GM12891 (cell line): Measurements from ENCODE around the gene PTPN5.

Experiments
- PAX5 ChIP-seq: IDR thresholded peaks from 2 replicates; pipeline ENCODE4 v1.6.1; 2011; ENCODE audit warnings: low read length, moderate library complexity, mild to moderate bottlenecking; ENCODE audit not compliant: insufficient read depth, severe bottlenecking
- POLR2A ChIP-seq: IDR thresholded peaks from 2 replicates; pipeline ENCODE4 v1.6.1; 2011; ENCODE audit warnings: low read depth, low read length, control low read depth
- POLR2AphosphoS5 ChIP-seq: IDR thresholded peaks from 2 replicates; pipeline ENCODE4 v1.6.1; 2011; ENCODE audit warnings: low read depth, low read length, control low read depth
- POU2F2 ChIP-seq: IDR thresholded peaks from 2 replicates; pipeline ENCODE4 v1.6.1; 2011; ENCODE audit warnings: low read depth, mild to moderate bottlenecking, control low read depth, low read length, moderate library complexity
- TAF1 ChIP-seq: IDR thresholded peaks from 2 replicates; pipeline ENCODE4 v1.6.1; 2011; ENCODE audit warnings: low read depth, low read length, control low read depth

DNA sequence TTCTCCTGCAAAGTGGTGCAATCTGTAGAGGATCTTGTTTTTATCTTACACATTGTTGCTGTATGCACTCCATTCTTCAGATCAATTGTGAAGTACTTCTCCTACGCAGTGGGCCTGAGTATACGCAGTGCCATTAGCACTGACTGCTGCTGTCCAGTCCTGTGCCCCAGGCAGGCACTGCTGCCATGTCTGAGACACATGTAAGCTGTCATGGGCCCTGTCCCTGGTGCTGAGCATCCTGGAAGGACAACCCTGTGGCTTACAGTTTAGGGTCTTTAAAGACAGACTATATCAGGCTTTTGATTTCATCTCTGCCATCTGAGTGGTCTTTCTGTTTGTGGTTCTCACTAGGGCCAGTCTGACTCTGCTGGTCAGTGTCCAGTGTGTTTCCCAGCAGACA is 44.8 kb upstream of the PTPN5 start:
- no peak for TF ChIP-seq POLR2A
- TF ChIP-seq POLR2AphosphoS5: no peak
- no peak for TF ChIP-seq TAF1
- no peak for TF ChIP-seq PAX5
- no peak for TF ChIP-seq POU2F2
